ENCODE data around the gene ADAM21. TPM values are rescaled to one million over a fixed set of nuclear protein-coding genes. Genes with fewer than 3 reads are reported as not detected.

ADAM21 gene
- total and polyA plus RNA-seq, 2 experiments from 2014 or later, result not detected

DNA sequence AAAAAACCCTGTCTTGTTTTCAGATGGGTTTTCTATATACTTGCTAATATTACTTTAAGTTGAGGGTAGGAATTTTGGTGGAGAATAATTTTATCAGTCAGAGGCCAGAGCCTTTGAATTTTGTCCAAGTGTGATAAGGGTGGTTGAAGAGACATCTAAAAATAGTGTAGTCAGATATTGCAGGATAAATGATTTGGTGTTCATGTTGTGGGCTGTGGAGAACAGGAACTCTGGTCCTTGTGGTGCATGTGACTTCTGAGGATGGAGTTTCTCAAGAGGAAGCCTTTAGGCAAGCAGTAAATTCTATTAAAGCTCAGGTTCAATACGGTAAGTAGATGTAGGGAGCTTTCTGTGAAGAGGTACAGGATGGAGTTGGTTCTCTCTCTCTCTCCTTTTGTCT lies 2.8 kb downstream of the ADAM21 start:
- Histone ChIP-seq H3K4me1 (ENCODE audit: insufficient read depth) (no peaks in the 10 kb centered on the region), H3K27ac (ENCODE audit: low read depth) (no peak overlapping the region), H3K27me3 (ENCODE audit: insufficient read depth) (no peaks in the 10 kb centered on the region), H3F3A (replicated peaks; ENCODE audit: low read depth) (no peaks in the 10 kb centered on the region), H3K79me2 (replicated peaks; ENCODE audit: insufficient read depth) (no peaks in the 10 kb centered on the region), H3K9me2 (ENCODE audit: insufficient read depth) (no peaks in the 10 kb centered on the region), H3K4me3 (no peak overlapping the region), H2AFZ (no peak overlapping the region), H3K36me3 (ENCODE audit: insufficient read depth) (no peaks in the 10 kb centered on the region), H3K4me2 (no peak overlapping the region), H4K20me1 (replicated peaks; ENCODE audit: insufficient read depth) (no peaks in the 10 kb centered on the region)
- TF ChIP-seq, protein P1, sequence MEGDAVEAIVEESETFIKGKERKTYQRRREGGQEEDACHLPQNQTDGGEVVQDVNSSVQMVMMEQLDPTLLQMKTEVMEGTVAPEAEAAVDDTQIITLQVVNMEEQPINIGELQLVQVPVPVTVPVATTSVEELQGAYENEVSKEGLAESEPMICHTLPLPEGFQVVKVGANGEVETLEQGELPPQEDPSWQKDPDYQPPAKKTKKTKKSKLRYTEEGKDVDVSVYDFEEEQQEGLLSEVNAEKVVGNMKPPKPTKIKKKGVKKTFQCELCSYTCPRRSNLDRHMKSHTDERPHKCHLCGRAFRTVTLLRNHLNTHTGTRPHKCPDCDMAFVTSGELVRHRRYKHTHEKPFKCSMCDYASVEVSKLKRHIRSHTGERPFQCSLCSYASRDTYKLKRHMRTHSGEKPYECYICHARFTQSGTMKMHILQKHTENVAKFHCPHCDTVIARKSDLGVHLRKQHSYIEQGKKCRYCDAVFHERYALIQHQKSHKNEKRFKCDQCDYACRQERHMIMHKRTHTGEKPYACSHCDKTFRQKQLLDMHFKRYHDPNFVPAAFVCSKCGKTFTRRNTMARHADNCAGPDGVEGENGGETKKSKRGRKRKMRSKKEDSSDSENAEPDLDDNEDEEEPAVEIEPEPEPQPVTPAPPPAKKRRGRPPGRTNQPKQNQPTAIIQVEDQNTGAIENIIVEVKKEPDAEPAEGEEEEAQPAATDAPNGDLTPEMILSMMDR (conservative IDR thresholded peaks at IDR 0.05; ENCODE audit: low read depth in 2 of 2), result no peak
- TF ChIP-seq STAT1 (IDR thresholded peaks at IDR 0.05; ENCODE audit: unreplicated experiment) (no peak), POLR2AphosphoS5 (IDR thresholded peaks at IDR 0.05; ENCODE audit: low read depth) (no peak), NANOG (IDR thresholded peaks at IDR 0.05; ENCODE audit: borderline replicate concordance) (no peak), EZH2phosphoT487 (IDR thresholded peaks at IDR 0.05; ENCODE audit: unreplicated experiment) (no peak), JUNB (IDR thresholded peaks at IDR 0.05; ENCODE audit: unreplicated experiment) (no peak), ZNF114 (CRISPR knock-in tag; IDR thresholded peaks at IDR 0.05) (no peak), CREB1 (CRISPR knock-in tag; IDR thresholded peaks at IDR 0.05; ENCODE audit: low read depth) (no peak), EZH2 (IDR thresholded peaks at IDR 0.05; ENCODE audit: low read depth, unreplicated experiment) (no peak), ZNF331 (CRISPR knock-in tag; IDR thresholded peaks at IDR 0.05; ENCODE audit: low read depth) (no peak)
- TF ChIP-seq, protein P2, sequence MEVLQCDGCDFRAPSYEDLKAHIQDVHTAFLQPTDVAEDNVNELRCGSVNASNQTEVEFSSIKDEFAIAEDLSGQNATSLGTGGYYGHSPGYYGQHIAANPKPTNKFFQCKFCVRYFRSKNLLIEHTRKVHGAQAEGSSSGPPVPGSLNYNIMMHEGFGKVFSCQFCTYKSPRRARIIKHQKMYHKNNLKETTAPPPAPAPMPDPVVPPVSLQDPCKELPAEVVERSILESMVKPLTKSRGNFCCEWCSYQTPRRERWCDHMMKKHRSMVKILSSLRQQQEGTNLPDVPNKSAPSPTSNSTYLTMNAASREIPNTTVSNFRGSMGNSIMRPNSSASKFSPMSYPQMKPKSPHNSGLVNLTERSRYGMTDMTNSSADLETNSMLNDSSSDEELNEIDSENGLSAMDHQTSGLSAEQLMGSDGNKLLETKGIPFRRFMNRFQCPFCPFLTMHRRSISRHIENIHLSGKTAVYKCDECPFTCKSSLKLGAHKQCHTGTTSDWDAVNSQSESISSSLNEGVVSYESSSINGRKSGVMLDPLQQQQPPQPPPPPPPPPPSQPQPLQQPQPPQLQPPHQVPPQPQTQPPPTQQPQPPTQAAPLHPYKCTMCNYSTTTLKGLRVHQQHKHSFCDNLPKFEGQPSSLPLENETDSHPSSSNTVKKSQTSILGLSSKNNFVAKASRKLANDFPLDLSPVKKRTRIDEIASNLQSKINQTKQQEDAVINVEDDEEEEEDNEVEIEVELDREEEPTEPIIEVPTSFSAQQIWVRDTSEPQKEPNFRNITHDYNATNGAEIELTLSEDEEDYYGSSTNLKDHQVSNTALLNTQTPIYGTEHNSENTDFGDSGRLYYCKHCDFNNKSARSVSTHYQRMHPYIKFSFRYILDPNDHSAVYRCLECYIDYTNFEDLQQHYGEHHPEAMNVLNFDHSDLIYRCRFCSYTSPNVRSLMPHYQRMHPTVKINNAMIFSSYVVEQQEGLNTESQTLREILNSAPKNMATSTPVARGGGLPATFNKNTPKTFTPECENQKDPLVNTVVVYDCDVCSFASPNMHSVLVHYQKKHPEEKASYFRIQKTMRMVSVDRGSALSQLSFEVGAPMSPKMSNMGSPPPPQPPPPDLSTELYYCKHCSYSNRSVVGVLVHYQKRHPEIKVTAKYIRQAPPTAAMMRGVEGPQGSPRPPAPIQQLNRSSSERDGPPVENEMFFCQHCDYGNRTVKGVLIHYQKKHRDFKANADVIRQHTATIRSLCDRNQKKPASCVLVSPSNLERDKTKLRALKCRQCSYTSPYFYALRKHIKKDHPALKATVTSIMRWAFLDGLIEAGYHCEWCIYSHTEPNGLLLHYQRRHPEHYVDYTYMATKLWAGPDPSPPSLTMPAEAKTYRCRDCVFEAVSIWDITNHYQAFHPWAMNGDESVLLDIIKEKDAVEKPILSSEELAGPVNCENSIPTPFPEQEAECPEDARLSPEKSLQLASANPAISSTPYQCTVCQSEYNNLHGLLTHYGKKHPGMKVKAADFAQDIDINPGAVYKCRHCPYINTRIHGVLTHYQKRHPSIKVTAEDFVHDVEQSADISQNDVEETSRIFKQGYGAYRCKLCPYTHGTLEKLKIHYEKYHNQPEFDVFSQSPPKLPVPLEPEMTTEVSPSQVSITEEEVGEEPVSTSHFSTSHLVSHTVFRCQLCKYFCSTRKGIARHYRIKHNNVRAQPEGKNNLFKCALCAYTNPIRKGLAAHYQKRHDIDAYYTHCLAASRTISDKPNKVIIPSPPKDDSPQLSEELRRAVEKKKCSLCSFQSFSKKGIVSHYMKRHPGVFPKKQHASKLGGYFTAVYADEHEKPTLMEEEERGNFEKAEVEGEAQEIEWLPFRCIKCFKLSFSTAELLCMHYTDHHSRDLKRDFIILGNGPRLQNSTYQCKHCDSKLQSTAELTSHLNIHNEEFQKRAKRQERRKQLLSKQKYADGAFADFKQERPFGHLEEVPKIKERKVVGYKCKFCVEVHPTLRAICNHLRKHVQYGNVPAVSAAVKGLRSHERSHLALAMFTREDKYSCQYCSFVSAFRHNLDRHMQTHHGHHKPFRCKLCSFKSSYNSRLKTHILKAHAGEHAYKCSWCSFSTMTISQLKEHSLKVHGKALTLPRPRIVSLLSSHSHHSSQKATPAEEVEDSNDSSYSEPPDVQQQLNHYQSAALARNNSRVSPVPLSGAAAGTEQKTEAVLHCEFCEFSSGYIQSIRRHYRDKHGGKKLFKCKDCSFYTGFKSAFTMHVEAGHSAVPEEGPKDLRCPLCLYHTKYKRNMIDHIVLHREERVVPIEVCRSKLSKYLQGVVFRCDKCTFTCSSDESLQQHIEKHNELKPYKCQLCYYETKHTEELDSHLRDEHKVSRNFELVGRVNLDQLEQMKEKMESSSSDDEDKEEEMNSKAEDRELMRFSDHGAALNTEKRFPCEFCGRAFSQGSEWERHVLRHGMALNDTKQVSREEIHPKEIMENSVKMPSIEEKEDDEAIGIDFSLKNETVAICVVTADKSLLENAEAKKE (CRISPR knock-in tag; IDR thresholded peaks at IDR 0.05), result no peak
- TF ChIP-seq, protein P3, sequence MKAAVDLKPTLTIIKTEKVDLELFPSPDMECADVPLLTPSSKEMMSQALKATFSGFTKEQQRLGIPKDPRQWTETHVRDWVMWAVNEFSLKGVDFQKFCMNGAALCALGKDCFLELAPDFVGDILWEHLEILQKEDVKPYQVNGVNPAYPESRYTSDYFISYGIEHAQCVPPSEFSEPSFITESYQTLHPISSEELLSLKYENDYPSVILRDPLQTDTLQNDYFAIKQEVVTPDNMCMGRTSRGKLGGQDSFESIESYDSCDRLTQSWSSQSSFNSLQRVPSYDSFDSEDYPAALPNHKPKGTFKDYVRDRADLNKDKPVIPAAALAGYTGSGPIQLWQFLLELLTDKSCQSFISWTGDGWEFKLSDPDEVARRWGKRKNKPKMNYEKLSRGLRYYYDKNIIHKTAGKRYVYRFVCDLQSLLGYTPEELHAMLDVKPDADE (IDR thresholded peaks at IDR 0.05), result no peak
- TF ChIP-seq, protein P4, sequence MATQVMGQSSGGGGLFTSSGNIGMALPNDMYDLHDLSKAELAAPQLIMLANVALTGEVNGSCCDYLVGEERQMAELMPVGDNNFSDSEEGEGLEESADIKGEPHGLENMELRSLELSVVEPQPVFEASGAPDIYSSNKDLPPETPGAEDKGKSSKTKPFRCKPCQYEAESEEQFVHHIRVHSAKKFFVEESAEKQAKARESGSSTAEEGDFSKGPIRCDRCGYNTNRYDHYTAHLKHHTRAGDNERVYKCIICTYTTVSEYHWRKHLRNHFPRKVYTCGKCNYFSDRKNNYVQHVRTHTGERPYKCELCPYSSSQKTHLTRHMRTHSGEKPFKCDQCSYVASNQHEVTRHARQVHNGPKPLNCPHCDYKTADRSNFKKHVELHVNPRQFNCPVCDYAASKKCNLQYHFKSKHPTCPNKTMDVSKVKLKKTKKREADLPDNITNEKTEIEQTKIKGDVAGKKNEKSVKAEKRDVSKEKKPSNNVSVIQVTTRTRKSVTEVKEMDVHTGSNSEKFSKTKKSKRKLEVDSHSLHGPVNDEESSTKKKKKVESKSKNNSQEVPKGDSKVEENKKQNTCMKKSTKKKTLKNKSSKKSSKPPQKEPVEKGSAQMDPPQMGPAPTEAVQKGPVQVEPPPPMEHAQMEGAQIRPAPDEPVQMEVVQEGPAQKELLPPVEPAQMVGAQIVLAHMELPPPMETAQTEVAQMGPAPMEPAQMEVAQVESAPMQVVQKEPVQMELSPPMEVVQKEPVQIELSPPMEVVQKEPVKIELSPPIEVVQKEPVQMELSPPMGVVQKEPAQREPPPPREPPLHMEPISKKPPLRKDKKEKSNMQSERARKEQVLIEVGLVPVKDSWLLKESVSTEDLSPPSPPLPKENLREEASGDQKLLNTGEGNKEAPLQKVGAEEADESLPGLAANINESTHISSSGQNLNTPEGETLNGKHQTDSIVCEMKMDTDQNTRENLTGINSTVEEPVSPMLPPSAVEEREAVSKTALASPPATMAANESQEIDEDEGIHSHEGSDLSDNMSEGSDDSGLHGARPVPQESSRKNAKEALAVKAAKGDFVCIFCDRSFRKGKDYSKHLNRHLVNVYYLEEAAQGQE (IDR thresholded peaks at IDR 0.05; ENCODE audit: unreplicated experiment), result no peak
- no peak for ATAC-seq
- no peaks in the 10 kb centered on the region for H3K36me3 Mint-ChIP-seq (ENCODE audit: low read depth)
- DNase-seq (ENCODE audit: low spot score), result no peak
- H3K4me1 Mint-ChIP-seq, result peaks cover 3% of the 10 kb centered on the region; the same call in 2 of the 3 replicates
- no peaks in the 10 kb centered on the region for H3K9me3 Mint-ChIP-seq
- no peak overlapping the region for H3K27ac Mint-ChIP-seq
- no peak overlapping the region for H3K4me3 Mint-ChIP-seq
- no peaks in the 10 kb centered on the region for H3K27me3 Mint-ChIP-seq (ENCODE audit: insufficient read depth, low read depth, poor library complexity)
